Endothelial cell (in vitro differentiated cells): ENCODE data around the gene PTPRM. TPM values are rescaled to one million over a fixed set of nuclear protein-coding genes. Genes with fewer than 3 reads are reported as not detected.

Experiments
- DNase-seq: peaks from one replicate; pipeline ENCODE4 v3.0.0; 2021; ENCODE audit warnings: low spot score
- H3K27ac Mint-ChIP-seq: one replicate; pipeline ENCODE4 v1.8.0; 2021; ENCODE audit warnings: mixed read lengths, inconsistent platforms; ENCODE audit not compliant: unreplicated experiment
- H3K27me3 Mint-ChIP-seq: one replicate; pipeline ENCODE4 v1.8.0; 2021; ENCODE audit warnings: mild to moderate bottlenecking, moderate library complexity, mixed read lengths, inconsistent platforms; ENCODE audit not compliant: unreplicated experiment
- H3K36me3 Mint-ChIP-seq: one replicate; pipeline ENCODE4 v1.8.0; 2021; ENCODE audit warnings: mild to moderate bottlenecking, low read depth, mixed read lengths, inconsistent platforms; ENCODE audit not compliant: unreplicated experiment
- H3K4me1 Mint-ChIP-seq: one replicate; pipeline ENCODE4 v1.8.0; 2021; ENCODE audit warnings: mild to moderate bottlenecking, mixed read lengths, inconsistent platforms; ENCODE audit not compliant: unreplicated experiment
- H3K4me3 Mint-ChIP-seq: one replicate; pipeline ENCODE4 v1.8.0; 2021; ENCODE audit warnings: mild to moderate bottlenecking, mixed read lengths, inconsistent platforms; ENCODE audit not compliant: unreplicated experiment
- H3K9me3 Mint-ChIP-seq: one replicate; pipeline ENCODE4 v1.8.0; 2021; ENCODE audit warnings: mixed read lengths, inconsistent platforms; ENCODE audit not compliant: unreplicated experiment
- CTCF ChIP-seq: fragments of 200-600 bp; sonication (generic); IDR thresholded peaks from one replicate; pipeline ENCODE4 v1.5.0; 2021; ENCODE audit warnings: antibody characterized with exemption; ENCODE audit not compliant: unreplicated experiment
- total RNA-seq: library from RNA; stranded (reverse); fragmentation: NEBNext Ultra II Directional; extraction: Animal tissue kit (Norgen Biotek cat#: 25700); gene quantifications from one replicate; pipeline ENCODE4 v1.2.1, GENCODE V29; 2021; ENCODE audit not compliant: unreplicated experiment

The PTPRM gene
- total RNA-seq, 1 donor from 2014 or later = 284 TPM

GRCh38 chr18:7722955-7723354 is 155.8 kb downstream of the PTPRM start:
- Mint-ChIP-seq H3K27ac (no peak overlapping the region), H3K4me3 (no peak overlapping the region), H3K27me3 (peaks cover 2% of the 10 kb centered on the region), H3K9me3 (no peaks in the 10 kb centered on the region), H3K36me3 (no peaks in the 10 kb centered on the region), H3K4me1 (peaks cover 29% of the 10 kb centered on the region)
- TF ChIP-seq CTCF = no peak
- no peak for DNase-seq

GRCh38 chr18:7723558-7723957 is 156.4 kb downstream of the PTPRM start:
- Mint-ChIP-seq H3K9me3 (no peaks in the 10 kb centered on the region), H3K4me3 (no peak overlapping the region), H3K27me3 (peaks cover 2% of the 10 kb centered on the region), H3K36me3 (no peaks in the 10 kb centered on the region), H3K27ac (no peak overlapping the region), H3K4me1 (peaks cover 29% of the 10 kb centered on the region)
- no peak for DNase-seq
- no peak for TF ChIP-seq CTCF

GRCh38 chr18:7725473-7725872 is 158.4 kb downstream of the PTPRM start:
- peaks cover 29% of the 10 kb centered on the region for H3K4me1 Mint-ChIP-seq
- no peaks in the 10 kb centered on the region for H3K36me3 Mint-ChIP-seq

GRCh38 chr18:7725897-7726296 is 158.8 kb downstream of the PTPRM start:
- H3K4me3 Mint-ChIP-seq = no peak overlapping the region
- H3K36me3 Mint-ChIP-seq = no peaks in the 10 kb centered on the region
- no peak for TF ChIP-seq CTCF
- no peak for DNase-seq
- H3K4me1 Mint-ChIP-seq = peaks cover 29% of the 10 kb centered on the region
- peaks cover 2% of the 10 kb centered on the region for H3K27me3 Mint-ChIP-seq
- H3K27ac Mint-ChIP-seq = no peak overlapping the region
- H3K9me3 Mint-ChIP-seq = no peaks in the 10 kb centered on the region

More at GRCh38 chr18:7725473-7725872, 158.4 kb downstream of the PTPRM start:
- no peak for DNase-seq
- Mint-ChIP-seq H3K27me3 (peaks cover 2% of the 10 kb centered on the region), H3K27ac (no peak overlapping the region), H3K4me3 (no peak overlapping the region), H3K9me3 (no peaks in the 10 kb centered on the region)
- no peak for TF ChIP-seq CTCF

- Mint-ChIP-seq H3K36me3 (no peaks in the 10 kb centered on the region), H3K9me3 (no peaks in the 10 kb centered on the region), H3K4me3 (no peak overlapping the region), H3K27me3 (peaks cover 2% of the 10 kb centered on the region), H3K4me1 (peaks cover 29% of the 10 kb centered on the region), H3K27ac (no peak overlapping the region)
- TF ChIP-seq CTCF = no peak
- DNase-seq = no peak
These were observed 159.4 kb downstream of the PTPRM start for GRCh38 chr18:7726522-7726921.
